HEK293 (cell line): ENCODE results near the gene KRTCAP2.

Experiments used
- BCL11A ChIP-seq: fragments of 450-650 bp; formaldehyde crosslinking; IDR thresholded peaks from 2 replicates; pipeline ENCODE4 v1.5.1; 2016; ENCODE audit warnings: low read depth, missing biosample characterization, missing genetic modification characterization
- BCL11B ChIP-seq: fragments of 450-650 bp; formaldehyde crosslinking; IDR thresholded peaks from 2 replicates; pipeline ENCODE4 v1.5.1; 2016; ENCODE audit warnings: low read depth, missing biosample characterization, missing genetic modification characterization
- RBAK ChIP-seq: fragments of 450-650 bp; formaldehyde crosslinking; IDR thresholded peaks from 2 replicates; pipeline ENCODE4 v1.5.1; 2016; ENCODE audit warnings: missing biosample characterization, missing genetic modification characterization
- SCRT2 ChIP-seq: fragments of 450-650 bp; formaldehyde crosslinking; IDR thresholded peaks from 2 replicates; pipeline ENCODE4 v1.5.1; 2016; ENCODE audit warnings: missing biosample characterization, missing genetic modification characterization
- TRIM28 ChIP-seq: IDR thresholded peaks from 2 replicates; pipeline ENCODE4 v1.6.1; 2011; ENCODE audit warnings: low read length, control low read depth, borderline replicate concordance
- ZBTB21 ChIP-seq: fragments of 450-650 bp; formaldehyde crosslinking; IDR thresholded peaks from 2 replicates; pipeline ENCODE4 v1.5.1; 2017; ENCODE audit warnings: missing biosample characterization, missing genetic modification characterization
- ZBTB48 ChIP-seq: fragments of 450-650 bp; formaldehyde crosslinking; IDR thresholded peaks from 2 replicates; pipeline ENCODE4 v1.5.1; 2016; ENCODE audit warnings: missing biosample characterization, missing genetic modification characterization
- ZBTB8A ChIP-seq: fragments of 450-650 bp; formaldehyde crosslinking; IDR thresholded peaks from 2 replicates; pipeline ENCODE4 v1.5.1; 2016; ENCODE audit warnings: missing biosample characterization, missing genetic modification characterization
- ZNF10 ChIP-seq: fragments of 450-650 bp; formaldehyde crosslinking; IDR thresholded peaks from 2 replicates; pipeline ENCODE4 v1.5.1; 2017; ENCODE audit warnings: missing biosample characterization, missing genetic modification characterization
- ZNF138 ChIP-seq: fragments of 450-650 bp; formaldehyde crosslinking; IDR thresholded peaks from 2 replicates; pipeline ENCODE4 v1.5.1; 2016; ENCODE audit warnings: missing biosample characterization, missing genetic modification characterization, borderline replicate concordance
- ZNF211 ChIP-seq: fragments of 450-650 bp; formaldehyde crosslinking; IDR thresholded peaks from 2 replicates; pipeline ENCODE4 v1.5.1; 2016; ENCODE audit warnings: low read depth, missing biosample characterization, missing genetic modification characterization
- ZNF24 ChIP-seq: fragments of 450-650 bp; formaldehyde crosslinking; IDR thresholded peaks from 2 replicates; pipeline ENCODE4 v1.5.1; 2016; ENCODE audit warnings: missing biosample characterization, missing genetic modification characterization
- ZNF248 ChIP-seq: fragments of 450-650 bp; formaldehyde crosslinking; IDR thresholded peaks from 2 replicates; pipeline ENCODE4 v1.5.1; 2017; ENCODE audit warnings: missing biosample characterization, missing genetic modification characterization
- ZNF37A ChIP-seq: fragments of 450-650 bp; IDR thresholded peaks from 2 replicates; pipeline ENCODE4 v1.5.1; 2018; ENCODE audit warnings: missing biosample characterization, missing genetic modification characterization
- ZNF391 ChIP-seq: fragments of 450-650 bp; formaldehyde crosslinking; IDR thresholded peaks from 2 replicates; pipeline ENCODE4 v1.5.1; 2016; ENCODE audit warnings: low read depth, missing biosample characterization, missing genetic modification characterization, borderline replicate concordance
- ZNF473 ChIP-seq: fragments of 450-650 bp; formaldehyde crosslinking; IDR thresholded peaks from 2 replicates; pipeline ENCODE4 v1.5.1; 2017; ENCODE audit warnings: missing biosample characterization, missing genetic modification characterization
- ZNF501 ChIP-seq: fragments of 450-650 bp; formaldehyde crosslinking; IDR thresholded peaks from 2 replicates; pipeline ENCODE4 v1.5.1; 2016; ENCODE audit warnings: missing biosample characterization, missing genetic modification characterization
- ZNF548 ChIP-seq: fragments of 450-650 bp; formaldehyde crosslinking; IDR thresholded peaks from 2 replicates; pipeline ENCODE4 v1.5.1; 2016; ENCODE audit warnings: missing biosample characterization, missing genetic modification characterization
- ZNF610 ChIP-seq: fragments of 450-650 bp; formaldehyde crosslinking; IDR thresholded peaks from 2 replicates; pipeline ENCODE4 v1.5.1; 2016; ENCODE audit warnings: missing biosample characterization, missing genetic modification characterization, borderline replicate concordance
- ZSCAN23 ChIP-seq: fragments of 450-650 bp; formaldehyde crosslinking; IDR thresholded peaks from 2 replicates; pipeline ENCODE4 v1.5.1; 2016; ENCODE audit warnings: missing biosample characterization, missing genetic modification characterization
- ZXDB ChIP-seq: fragments of 450-650 bp; formaldehyde crosslinking; IDR thresholded peaks from 2 replicates; pipeline ENCODE4 v1.5.1; 2016; ENCODE audit warnings: missing biosample characterization, missing genetic modification characterization
- TF ChIP-seq, protein P1 (sequence below): fragments of 450-650 bp; formaldehyde crosslinking; IDR thresholded peaks from 2 replicates; pipeline ENCODE4 v1.5.1; 2016; ENCODE audit warnings: missing biosample characterization, missing genetic modification characterization
- TF ChIP-seq, protein P2 (sequence below): fragments of 450-650 bp; formaldehyde crosslinking; IDR thresholded peaks from 2 replicates; pipeline ENCODE4 v1.5.1; 2016; ENCODE audit warnings: missing biosample characterization, missing genetic modification characterization
- TF ChIP-seq, protein P3 (sequence below): fragments of 450-650 bp; formaldehyde crosslinking; IDR thresholded peaks from 2 replicates; pipeline ENCODE4 v1.5.1; 2016; ENCODE audit warnings: missing biosample characterization, missing genetic modification characterization
- TF ChIP-seq, protein P4 (sequence below): fragments of 450-650 bp; formaldehyde crosslinking; IDR thresholded peaks from 2 replicates; pipeline ENCODE4; 2016; ENCODE audit warnings: missing biosample characterization, missing genetic modification characterization
- TF ChIP-seq, protein P5 (sequence below): IDR thresholded peaks from 2 replicates; pipeline ENCODE4 v1.6.1; 2011; ENCODE audit warnings: mild to moderate bottlenecking, low read depth, low read length, borderline replicate concordance
- TF ChIP-seq, protein P6 (sequence below): fragments of 450-650 bp; formaldehyde crosslinking; IDR thresholded peaks from 2 replicates; pipeline ENCODE4 v1.5.1; 2016; ENCODE audit warnings: missing biosample characterization, missing genetic modification characterization

KRTCAP2 gene

DNA sequence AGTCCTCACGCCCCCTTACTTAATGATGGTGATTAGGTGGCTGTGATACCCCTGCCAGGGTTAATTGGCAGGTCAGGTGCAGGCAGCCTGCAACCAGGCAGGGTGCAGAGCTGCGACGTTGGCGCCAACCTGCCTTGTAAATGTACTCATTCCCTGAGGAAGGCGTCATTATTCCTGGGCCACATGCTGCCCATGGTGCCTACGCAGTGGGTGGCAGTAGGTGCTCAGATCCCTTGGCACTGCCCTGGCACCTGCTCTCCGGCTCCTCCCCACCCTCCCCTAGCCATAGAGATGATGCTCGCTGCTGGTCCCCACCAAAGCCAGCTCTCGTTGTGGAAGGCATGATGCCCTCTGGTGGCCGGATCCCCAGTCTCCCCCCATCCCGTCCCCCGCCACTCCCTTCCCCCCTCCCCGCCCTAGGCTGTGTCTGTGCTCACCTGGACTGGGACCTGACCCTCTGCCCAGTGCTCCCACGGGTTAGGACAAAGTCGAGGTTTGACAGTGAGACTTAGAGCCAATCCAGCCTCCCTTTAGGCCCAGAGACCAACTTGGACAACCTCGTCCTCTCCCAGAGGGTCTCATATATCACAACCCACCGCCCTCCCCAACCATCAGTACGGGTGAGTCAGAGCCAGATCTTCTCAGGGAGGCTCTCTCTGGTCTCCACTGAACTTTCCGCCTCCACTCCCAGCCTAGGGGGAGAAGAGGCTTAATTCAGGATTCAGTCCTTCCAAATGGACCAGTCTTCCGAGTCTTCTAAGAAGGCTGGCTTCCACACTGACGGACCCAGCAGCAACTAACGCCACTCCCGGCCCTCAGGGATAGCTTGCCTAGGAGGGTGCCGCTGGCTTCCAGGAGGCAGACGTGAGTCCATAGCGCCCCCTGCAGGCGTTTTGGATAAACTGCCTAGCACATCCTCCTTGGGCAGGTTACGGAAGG is 5.7 kb downstream of the KRTCAP2 start (continued):
- TF ChIP-seq, protein P1, sequence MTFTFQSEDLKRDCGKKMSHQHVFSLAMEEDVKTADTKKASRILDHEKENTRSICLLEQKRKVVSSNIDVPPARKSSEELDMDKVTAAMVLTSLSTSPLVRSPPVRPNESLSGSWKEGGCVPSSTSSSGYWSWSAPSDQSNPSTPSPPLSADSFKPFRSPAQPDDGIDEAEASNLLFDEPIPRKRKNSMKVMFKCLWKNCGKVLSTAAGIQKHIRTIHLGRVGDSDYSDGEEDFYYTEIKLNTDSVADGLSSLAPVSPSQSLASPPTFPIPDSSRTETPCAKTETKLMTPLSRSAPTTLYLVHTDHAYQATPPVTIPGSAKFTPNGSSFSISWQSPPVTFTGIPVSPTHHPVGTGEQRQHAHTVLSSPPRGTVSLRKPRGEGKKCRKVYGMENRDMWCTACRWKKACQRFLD (tag by site-specific recombination) = no peak
- TF ChIP-seq ZNF501 (tag by site-specific recombination) (0 out of 2 replicates have a peak, but pooled peaks have one; percentile 63), ZNF138 (tag by site-specific recombination) (no peak), ZXDB (no peak), ZNF473 (tag by site-specific recombination) (no peak), RBAK (tag by site-specific recombination) (no peak), BCL11B (tag by site-specific recombination) (no peak), BCL11A (tag by site-specific recombination) (0 out of 2 replicates have a peak, but pooled peaks have one; percentile 49), ZNF24 (tag by site-specific recombination) (no peak), TRIM28 (no peak), ZNF37A (tag by site-specific recombination) (no peak), SCRT2 (tag by site-specific recombination) (no peak), ZBTB48 (peak; percentile 79), ZNF211 (no peak), ZBTB8A (peak; percentile 16; the same call in 1 of the 2 replicates), ZBTB21 (tag by site-specific recombination) (no peak), ZNF248 (tag by site-specific recombination) (no peak), ZNF548 (tag by site-specific recombination) (no peak), ZNF610 (tag by site-specific recombination) (no peak), ZNF391 (tag by site-specific recombination) (no peak), ZSCAN23 (tag by site-specific recombination) (no peak), ZNF10 (tag by site-specific recombination) (no peak)
- TF ChIP-seq, protein P2, sequence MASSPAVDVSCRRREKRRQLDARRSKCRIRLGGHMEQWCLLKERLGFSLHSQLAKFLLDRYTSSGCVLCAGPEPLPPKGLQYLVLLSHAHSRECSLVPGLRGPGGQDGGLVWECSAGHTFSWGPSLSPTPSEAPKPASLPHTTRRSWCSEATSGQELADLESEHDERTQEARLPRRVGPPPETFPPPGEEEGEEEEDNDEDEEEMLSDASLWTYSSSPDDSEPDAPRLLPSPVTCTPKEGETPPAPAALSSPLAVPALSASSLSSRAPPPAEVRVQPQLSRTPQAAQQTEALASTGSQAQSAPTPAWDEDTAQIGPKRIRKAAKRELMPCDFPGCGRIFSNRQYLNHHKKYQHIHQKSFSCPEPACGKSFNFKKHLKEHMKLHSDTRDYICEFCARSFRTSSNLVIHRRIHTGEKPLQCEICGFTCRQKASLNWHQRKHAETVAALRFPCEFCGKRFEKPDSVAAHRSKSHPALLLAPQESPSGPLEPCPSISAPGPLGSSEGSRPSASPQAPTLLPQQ (tag by site-specific recombination) = peak; percentile 47; the same call in 1 of the 2 replicates
- TF ChIP-seq, protein P3, sequence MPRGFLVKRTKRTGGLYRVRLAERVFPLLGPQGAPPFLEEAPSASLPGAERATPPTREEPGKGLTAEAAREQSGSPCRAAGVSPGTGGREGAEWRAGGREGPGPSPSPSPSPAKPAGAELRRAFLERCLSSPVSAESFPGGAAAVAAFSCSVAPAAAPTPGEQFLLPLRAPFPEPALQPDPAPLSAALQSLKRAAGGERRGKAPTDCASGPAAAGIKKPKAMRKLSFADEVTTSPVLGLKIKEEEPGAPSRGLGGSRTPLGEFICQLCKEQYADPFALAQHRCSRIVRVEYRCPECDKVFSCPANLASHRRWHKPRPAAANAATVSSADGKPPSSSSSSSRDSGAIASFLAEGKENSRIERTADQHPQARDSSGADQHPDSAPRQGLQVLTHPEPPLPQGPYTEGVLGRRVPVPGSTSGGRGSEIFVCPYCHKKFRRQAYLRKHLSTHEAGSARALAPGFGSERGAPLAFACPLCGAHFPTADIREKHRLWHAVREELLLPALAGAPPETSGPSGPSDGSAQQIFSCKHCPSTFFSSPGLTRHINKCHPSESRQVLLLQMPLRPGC (tag by site-specific recombination) = no peak
- TF ChIP-seq, protein P4, sequence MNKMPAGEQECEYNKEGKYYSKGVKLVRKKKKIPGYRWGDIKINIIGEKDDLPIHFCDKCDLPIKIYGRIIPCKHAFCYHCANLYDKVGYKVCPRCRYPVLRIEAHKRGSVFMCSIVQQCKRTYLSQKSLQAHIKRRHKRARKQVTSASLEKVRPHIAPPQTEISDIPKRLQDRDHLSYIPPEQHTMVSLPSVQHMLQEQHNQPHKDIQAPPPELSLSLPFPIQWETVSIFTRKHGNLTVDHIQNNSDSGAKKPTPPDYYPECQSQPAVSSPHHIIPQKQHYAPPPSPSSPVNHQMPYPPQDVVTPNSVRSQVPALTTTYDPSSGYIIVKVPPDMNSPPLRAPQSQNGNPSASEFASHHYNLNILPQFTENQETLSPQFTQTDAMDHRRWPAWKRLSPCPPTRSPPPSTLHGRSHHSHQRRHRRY (tag by site-specific recombination) = no peak
- TF ChIP-seq, protein P5, sequence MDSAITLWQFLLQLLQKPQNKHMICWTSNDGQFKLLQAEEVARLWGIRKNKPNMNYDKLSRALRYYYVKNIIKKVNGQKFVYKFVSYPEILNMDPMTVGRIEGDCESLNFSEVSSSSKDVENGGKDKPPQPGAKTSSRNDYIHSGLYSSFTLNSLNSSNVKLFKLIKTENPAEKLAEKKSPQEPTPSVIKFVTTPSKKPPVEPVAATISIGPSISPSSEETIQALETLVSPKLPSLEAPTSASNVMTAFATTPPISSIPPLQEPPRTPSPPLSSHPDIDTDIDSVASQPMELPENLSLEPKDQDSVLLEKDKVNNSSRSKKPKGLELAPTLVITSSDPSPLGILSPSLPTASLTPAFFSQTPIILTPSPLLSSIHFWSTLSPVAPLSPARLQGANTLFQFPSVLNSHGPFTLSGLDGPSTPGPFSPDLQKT = no peak
- TF ChIP-seq, protein P6, sequence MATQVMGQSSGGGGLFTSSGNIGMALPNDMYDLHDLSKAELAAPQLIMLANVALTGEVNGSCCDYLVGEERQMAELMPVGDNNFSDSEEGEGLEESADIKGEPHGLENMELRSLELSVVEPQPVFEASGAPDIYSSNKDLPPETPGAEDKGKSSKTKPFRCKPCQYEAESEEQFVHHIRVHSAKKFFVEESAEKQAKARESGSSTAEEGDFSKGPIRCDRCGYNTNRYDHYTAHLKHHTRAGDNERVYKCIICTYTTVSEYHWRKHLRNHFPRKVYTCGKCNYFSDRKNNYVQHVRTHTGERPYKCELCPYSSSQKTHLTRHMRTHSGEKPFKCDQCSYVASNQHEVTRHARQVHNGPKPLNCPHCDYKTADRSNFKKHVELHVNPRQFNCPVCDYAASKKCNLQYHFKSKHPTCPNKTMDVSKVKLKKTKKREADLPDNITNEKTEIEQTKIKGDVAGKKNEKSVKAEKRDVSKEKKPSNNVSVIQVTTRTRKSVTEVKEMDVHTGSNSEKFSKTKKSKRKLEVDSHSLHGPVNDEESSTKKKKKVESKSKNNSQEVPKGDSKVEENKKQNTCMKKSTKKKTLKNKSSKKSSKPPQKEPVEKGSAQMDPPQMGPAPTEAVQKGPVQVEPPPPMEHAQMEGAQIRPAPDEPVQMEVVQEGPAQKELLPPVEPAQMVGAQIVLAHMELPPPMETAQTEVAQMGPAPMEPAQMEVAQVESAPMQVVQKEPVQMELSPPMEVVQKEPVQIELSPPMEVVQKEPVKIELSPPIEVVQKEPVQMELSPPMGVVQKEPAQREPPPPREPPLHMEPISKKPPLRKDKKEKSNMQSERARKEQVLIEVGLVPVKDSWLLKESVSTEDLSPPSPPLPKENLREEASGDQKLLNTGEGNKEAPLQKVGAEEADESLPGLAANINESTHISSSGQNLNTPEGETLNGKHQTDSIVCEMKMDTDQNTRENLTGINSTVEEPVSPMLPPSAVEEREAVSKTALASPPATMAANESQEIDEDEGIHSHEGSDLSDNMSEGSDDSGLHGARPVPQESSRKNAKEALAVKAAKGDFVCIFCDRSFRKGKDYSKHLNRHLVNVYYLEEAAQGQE (tag by site-specific recombination) = 0 out of 2 replicates have a peak, but pooled peaks have one; percentile 24
